K562 (cell line): ENCODE measurements around the gene ZNF74. TPM values are rescaled to one million over a fixed set of nuclear protein-coding genes. Genes with fewer than 3 reads are reported as not detected.

Experiments used
- ATAC-seq: fragments of 200-7000 bp; cut with Tn5 transposase; 3 replicates; pipeline ENCODE4 v1.9.1; 2020; ENCODE audit warnings: moderate library complexity
- BruUV-seq: library from RNA; stranded (reverse); fragments of 400-500 nt; replicated peaks from 2 replicates; lab custom pipeline; 2021; lab: Mats Ljungman, UMichigan
- CTCF ChIA-PET: fragments of 300-600 bp; formaldehyde crosslinking; extraction: SDS; loops from one replicate; lab custom pipeline; 2021; ENCODE audit warnings: low intra/inter-chr PET ratio; lab: Yijun Ruan, JAX
- POLR2A ChIA-PET: fragments of 300-600, 350-650 bp; sonication (Branson Sonifier 250); formaldehyde crosslinking; extraction: SDS; loops from one replicate; lab custom pipeline; 2021; ENCODE audit warnings: antibody characterized with exemption, inconsistent platforms; lab: Yijun Ruan, JAX
- DNase-seq, 4 experiments: peaks; one replicate each; pipeline versions ENCODE4 v3.0.0 to v3.0.0-alpha.2; 2011 to 2018; ENCODE audit warnings: low spot score in 3 of 4, mixed read lengths in 3 of 4; ENCODE audit errors: extremely low read depth in 1 of 4
- FAIRE-seq: peaks from 2 replicates; lab custom pipeline; 2011; peaks lifted over from hg19 to GRCh38; lab: Jason Lieb, UNC
- H2AFZ ChIP-seq: 2 replicates; pipeline ENCODE4 v1.6.0; 2011; ENCODE audit warnings: low read depth, low read length, control low read depth, inconsistent platforms
- H3K27ac ChIP-seq: fragments of 200-600 bp; 3 replicates; pipeline ENCODE4 v1.8.0; 2011; ENCODE audit warnings: low read depth, mild to moderate bottlenecking, control low read depth, inconsistent platforms, low read length, moderate library complexity, mixed read lengths; ENCODE audit errors: extremely low read depth
- H3K27me3 ChIP-seq, 2 experiments: fragments of 300-600 bp in 1 of 2; 2 replicates in 1 of 2; 3 replicates in 1 of 2; pipeline versions ENCODE4 v1.6.0 to v1.8.0; 2011; ENCODE audit warnings: inconsistent platforms in 2 of 2, low read length in 2 of 2, mild to moderate bottlenecking in 1 of 2, mixed read lengths in 1 of 2, moderate library complexity in 1 of 2; ENCODE audit not compliant: control insufficient read depth in 2 of 2, insufficient read depth in 2 of 2
- H3K36me3 ChIP-seq: fragments of 300-600 bp; 3 replicates; pipeline ENCODE4 v1.8.0; 2011; ENCODE audit warnings: mild to moderate bottlenecking, low read length, inconsistent platforms; ENCODE audit not compliant: control insufficient read depth, insufficient read depth
- H3K4me1 ChIP-seq, 2 experiments: fragments of 200-600 bp in 1 of 2; replicated peaks in 1 of 2; 2 replicates in 1 of 2; 3 replicates in 1 of 2; pipeline versions ENCODE4 v1.5.1 to v1.8.0; 2011; ENCODE audit warnings: inconsistent platforms in 2 of 2, low read length in 2 of 2, mild to moderate bottlenecking in 1 of 2, mixed read lengths in 1 of 2, moderate library complexity in 1 of 2; ENCODE audit not compliant: control insufficient read depth in 2 of 2, insufficient read depth in 2 of 2
- H3K4me2 ChIP-seq: 2 replicates; pipeline ENCODE4 v1.6.1; 2011; ENCODE audit warnings: low read length, control low read depth, inconsistent platforms, mixed read lengths; ENCODE audit not compliant: insufficient read depth
- H3K4me3 ChIP-seq: fragments of 200-600 bp; sonication (generic), shearing (Covaris generic); 2 replicates; pipeline ENCODE4 v1.5.1; 2016; ENCODE audit warnings: control low read depth, inconsistent platforms
- H3K79me2 ChIP-seq: fragments of 200-600 bp; 3 replicates; pipeline ENCODE4 v1.8.0; 2011; ENCODE audit warnings: low read length, inconsistent platforms; ENCODE audit not compliant: control insufficient read depth, insufficient read depth
- H3K9ac ChIP-seq, 2 experiments: 2 replicates each; pipeline versions ENCODE4 v1.6.0 to v1.6.1; 2011; ENCODE audit warnings: low read depth in 2 of 2, low read length in 2 of 2, control low read depth in 1 of 2, inconsistent platforms in 1 of 2, mild to moderate bottlenecking in 1 of 2, mixed read lengths in 1 of 2; ENCODE audit not compliant: insufficient read depth in 1 of 2
- H3K9me1 ChIP-seq: one replicate; pipeline ENCODE4 v1.6.0; 2011; ENCODE audit warnings: inconsistent platforms, mild to moderate bottlenecking, low read length, moderate library complexity; ENCODE audit not compliant: control insufficient read depth, insufficient read depth
- H3K9me3 ChIP-seq: replicated peaks from 2 replicates; pipeline ENCODE4 v1.5.1; 2011; ENCODE audit warnings: low read depth, low read length, inconsistent platforms; ENCODE audit not compliant: control insufficient read depth, insufficient read depth
- H4K20me1 ChIP-seq: replicated peaks from 2 replicates; pipeline ENCODE4 v1.6.1; 2011; ENCODE audit warnings: low read length, inconsistent platforms, mixed read lengths; ENCODE audit not compliant: control insufficient read depth, insufficient read depth
- FOXM1 ChIP-seq, 2 experiments: fragments of 450-650 bp in 1 of 2; sonication (generic) in 1 of 2; formaldehyde crosslinking in 1 of 2; IDR thresholded peaks; 2 replicates each; pipeline versions ENCODE4 v1.6.1 to v1.9.0; 2017 to 2022; ENCODE audit warnings: low read depth in 2 of 2, mild to moderate bottlenecking in 2 of 2, missing genetic modification reagents in 1 of 2, moderate library complexity in 1 of 2
- YY1 ChIP-seq, 3 experiments: IDR thresholded peaks; 2 replicates each; pipeline ENCODE4 v1.6.1; 2011; ENCODE audit warnings: low read length in 2 of 3, mild to moderate bottlenecking in 2 of 3, moderate library complexity in 2 of 3, borderline replicate concordance in 1 of 3, control low read depth in 1 of 3, low read depth in 1 of 3; ENCODE audit not compliant: insufficient read depth in 3 of 3, insufficient replicate concordance in 2 of 3, control insufficient read depth in 1 of 3, insufficient read length in 1 of 3; ENCODE audit errors: extremely low read depth in 1 of 3
- WGBS: fragments of 100-300 bp; shearing (Covaris generic); methylation state at CpG from one replicate; pipeline ENCODE4 v1.1.6; 2016; ENCODE audit warnings: low coverage, mixed read lengths; ENCODE audit not compliant: insufficient coverage; ENCODE audit errors: missing lambda C conversion rate; 5-methylcytosine and 5-hydroxymethylcytosine counted together
- in situ Hi-C: fragments of 300-500 bp; cut with MboI; formaldehyde crosslinking; loops from 4 replicates; pipeline ENCODE4 v1.15.0; 2018; ENCODE audit warnings: inconsistent platforms, mixed read lengths
- intact Hi-C: fragments of 100-400 bp; cut with micrococcal nuclease; formaldehyde crosslinking; loops from 2 replicates; pipeline ENCODE4 v1.14.2; 2022
- polyA plus RNA-seq, 8 experiments: library from polyadenylated mRNA; depleted of rRNA in 4 of 8; stranded (reverse) in 5 of 8; unstranded in 3 of 8; fragments of >200 nt; fragmentation: Nextera tagmentation in 2 of 8; fragmentation: Illumina TruSeq in 1 of 8; extraction: Ambion mirVana in 2 of 8; extraction: Trizol in 1 of 8; gene quantifications; 2 replicates each; pipeline versions ENCODE4 v1.2.1 to v1.2.3, GENCODE V29; 2011 to 2014; ENCODE audit warnings: inconsistent platforms in 1 of 8, missing spikeins in 1 of 8
- total RNA-seq, 7 experiments: library from RNA; depleted of rRNA in 6 of 7; stranded (reverse); fragments of >200 nt in 6 of 7; fragmentation: Illumina TruSeq in 2 of 7; extraction: Trizol in 2 of 7; gene quantifications; 2 replicates each; pipeline versions ENCODE4 v1.2.1 to v1.2.3, GENCODE V29; 2011 to 2021; ENCODE audit warnings: low replicate concordance in 1 of 7
- TF ChIP-seq, protein P1 (sequence below): fragments of 250-450 bp; sonication (Bioruptor Pico); IDR thresholded peaks from 2 replicates; pipeline ENCODE4 v1.9.0; 2021; ENCODE audit warnings: mild to moderate bottlenecking, inconsistent platforms

ZNF74 gene
- total and polyA plus RNA-seq, 9 of the 15 experiments (the other 6 are each of a cell fraction or from before 2014, with no cell fraction given): 2.4 to 53.5 (median 31.5) TPM

DNA sequence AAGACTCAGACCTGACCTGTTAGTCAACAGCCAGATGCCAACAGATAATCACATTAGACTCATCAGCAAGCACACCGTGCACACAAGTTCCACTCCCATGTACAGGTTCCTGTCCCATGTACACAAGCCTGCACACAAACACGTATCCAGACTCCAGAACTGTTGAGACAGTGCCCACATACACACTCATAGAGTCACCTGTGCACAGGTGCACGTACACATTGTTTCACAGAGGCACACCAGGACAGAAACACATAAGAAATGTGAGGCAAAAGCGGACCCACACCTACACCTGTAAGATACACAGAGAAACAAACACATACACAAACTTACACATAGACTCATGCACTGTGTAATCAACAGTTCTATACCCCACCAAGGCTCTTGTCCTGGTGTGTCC is 2.7 kb upstream of the ZNF74 start:
- CTCF ChIA-PET: no interaction called here
- Histone ChIP-seq H2AFZ (peak overlapping the region; percentile 6; the same call in 1 of the 2 replicates), H3K9me1 (no peaks in the 10 kb centered on the region), H3K9ac (no peak overlapping the region), H3K4me2 (no peak overlapping the region), H3K27ac (no peak overlapping the region), H3K79me2 (peaks cover 17% of the 10 kb centered on the region), H3K4me1 (peaks cover 16 to 35% of the 10 kb centered on the region in 2 experiments), H3K27me3 (peaks cover 16 to 33% of the 10 kb centered on the region in 2 experiments), H3K9me3 (peaks cover 10% of the 10 kb centered on the region), H4K20me1 (no peaks in the 10 kb centered on the region), H3K36me3 (peaks cover 4% of the 10 kb centered on the region; the same call in 1 of the 3 replicates), H3K4me3 (no peak overlapping the region)
- WGBS: 4% methylated on average over 4 of the region's 4 CpGs
- DNase-seq: peak in 1 of 4 experiments; percentile 9
- no peak for ATAC-seq
- no TSS peak for BruUV-seq
- intact Hi-C loops: no loop called here
- in situ Hi-C loops: loop anchor here (10.0 kb wide), 1 partner anchor 46 kb away; no protein-coding TSS in a partner anchor
- TF ChIP-seq FOXM1 (IDR thresholded peaks at IDR 0.05; ENCODE audit: low read depth) (no peak), FOXM1 (CRISPR knock-in tag; IDR thresholded peaks at IDR 0.05; ENCODE audit: low read depth) (no peak), YY1 (IDR thresholded peaks at IDR 0.05; ENCODE audit: borderline replicate concordance in 1 of 3, control insufficient read depth in 1 of 3, extremely low read depth in 1 of 3, insufficient read depth in 3 of 3, insufficient read length in 1 of 3, insufficient replicate concordance in 2 of 3, low read depth in 1 of 3, low read length in 2 of 3) (peak in 1 of 3 experiments; percentile 6)
- TF ChIP-seq, protein P1, sequence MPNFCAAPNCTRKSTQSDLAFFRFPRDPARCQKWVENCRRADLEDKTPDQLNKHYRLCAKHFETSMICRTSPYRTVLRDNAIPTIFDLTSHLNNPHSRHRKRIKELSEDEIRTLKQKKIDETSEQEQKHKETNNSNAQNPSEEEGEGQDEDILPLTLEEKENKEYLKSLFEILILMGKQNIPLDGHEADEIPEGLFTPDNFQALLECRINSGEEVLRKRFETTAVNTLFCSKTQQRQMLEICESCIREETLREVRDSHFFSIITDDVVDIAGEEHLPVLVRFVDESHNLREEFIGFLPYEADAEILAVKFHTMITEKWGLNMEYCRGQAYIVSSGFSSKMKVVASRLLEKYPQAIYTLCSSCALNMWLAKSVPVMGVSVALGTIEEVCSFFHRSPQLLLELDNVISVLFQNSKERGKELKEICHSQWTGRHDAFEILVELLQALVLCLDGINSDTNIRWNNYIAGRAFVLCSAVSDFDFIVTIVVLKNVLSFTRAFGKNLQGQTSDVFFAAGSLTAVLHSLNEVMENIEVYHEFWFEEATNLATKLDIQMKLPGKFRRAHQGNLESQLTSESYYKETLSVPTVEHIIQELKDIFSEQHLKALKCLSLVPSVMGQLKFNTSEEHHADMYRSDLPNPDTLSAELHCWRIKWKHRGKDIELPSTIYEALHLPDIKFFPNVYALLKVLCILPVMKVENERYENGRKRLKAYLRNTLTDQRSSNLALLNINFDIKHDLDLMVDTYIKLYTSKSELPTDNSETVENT (CRISPR knock-in tag): peak; percentile 75; the same call in 1 of the 2 replicates
- FAIRE-seq: no peak
- POLR2A ChIA-PET: interaction anchor here (2.0 to 7.0 kb wide), 3 partner anchors 11 to 15 kb away, joined by 7 to 84 read pairs (median 62); no protein-coding TSS in a partner anchor
